Esophagus squamous epithelium (tissue), 4 donors: ENCODE measurements around the gene CARS2.

Source experiments
- CTCF ChIP-seq, 6 experiments: fragments of 450-650 bp in 4 of 6; fragments of 200-600 bp in 2 of 6; sonication (generic) in 2 of 6; IDR thresholded peaks; one replicate each; pipeline ENCODE4 v1.5.1; 2016 to 2019; ENCODE audit warnings: antibody characterized with exemption in 6 of 6, mild to moderate bottlenecking in 4 of 6, moderate library complexity in 4 of 6
- POLR2A ChIP-seq, 4 donors: fragments of 450-650 bp; IDR thresholded peaks; one replicate each; pipeline ENCODE4 v1.6.1; 2017; ENCODE audit warnings: antibody characterized with exemption in 4 of 4, mild to moderate bottlenecking in 4 of 4, moderate library complexity in 3 of 4

- TF ChIP-seq CTCF (IDR thresholded peaks at IDR 0.05) (no peak), POLR2A (IDR thresholded peaks at IDR 0.05) (no peak)
Measured at GRCh38 chr13:110633776-110634175, 72.1 kb downstream of the CARS2 start.
